Right lobe of liver (tissue), 6 donors: ENCODE data around the gene KCNQ1. TPM values are rescaled to one million over a fixed set of nuclear protein-coding genes. Genes with fewer than 3 reads are reported as not detected.
"Not testable (repeated sequence)": the region's sequence is repeated elsewhere in the genome, so short reads cannot be mapped to it uniquely, and the experiment has no call there.

ENCODE experiments used
- ATAC-seq, 4 donors: fragments of 200-7000 bp; cut with Tn5 transposase; one replicate each; pipeline ENCODE4 v1.9.1; 2020; ENCODE audit warnings: mild to moderate bottlenecking in 4 of 4, moderate library complexity in 4 of 4
- DNase-seq, 3 donors: peaks; one replicate each; pipeline ENCODE4 v3.0.0-alpha.2; 2020
- H3K27ac ChIP-seq, 3 donors: fragments of 200-600 bp; one replicate each; pipeline ENCODE4 v1.8.0; 2022
- H3K27me3 ChIP-seq, 2 donors: fragments of 200-600 bp; one replicate each; pipeline ENCODE4 v1.8.0; 2022
- H3K36me3 ChIP-seq, 4 donors: fragments of 200-600 bp; sonication (generic) in 1 of 4; one replicate each; pipeline versions ENCODE4 v1.5.1 to v1.8.0; 2017 to 2022; ENCODE audit warnings: control low read depth in 1 of 4
- H3K4me1 ChIP-seq, 4 donors: fragments of 200-600 bp; sonication (generic) in 1 of 4; one replicate each; pipeline versions ENCODE4 v1.5.1 to v1.8.0; 2017 to 2022; ENCODE audit warnings: control low read depth in 1 of 4
- H3K4me3 ChIP-seq, 3 donors: fragments of 200-600 bp; one replicate each; pipeline ENCODE4 v1.8.0; 2022
- H3K9me3 ChIP-seq, 4 donors: fragments of 200-600 bp; sonication (generic) in 1 of 4; one replicate each; pipeline versions ENCODE4 v1.5.1 to v1.8.0; 2017 to 2022; ENCODE audit warnings: control low read depth in 1 of 4
- POLR2A ChIP-seq: fragments of 450-650 bp; IDR thresholded peaks from one replicate; pipeline ENCODE4 v1.6.1; 2017; ENCODE audit warnings: antibody characterized with exemption, mild to moderate bottlenecking
- WGBS: methylation state at CpG from one replicate; pipeline ENCODE4 v1.1.6; 2018; ENCODE audit warnings: low coverage, low lambda C conversion rate; ENCODE audit not compliant: insufficient coverage; ENCODE audit errors: missing lambda C conversion rate; 5-methylcytosine and 5-hydroxymethylcytosine counted together
- intact Hi-C, 2 donors: fragments of 100-400 bp; cut with DNase I; formaldehyde crosslinking; loops; one replicate each; pipeline versions ENCODE4 v1.11.2 to v1.14.1; 2022
- total RNA-seq, 6 experiments: library from RNA; depleted of rRNA in 2 of 6; stranded (reverse); fragments of >200 nt in 2 of 6; fragmentation: NEBNext Ultra II Directional in 3 of 6; extraction: Animal tissue kit (Norgen Biotek cat#: 25700) in 3 of 6; gene quantifications; one replicate each; pipeline versions ENCODE4 v1.1.0 to v1.2.4, GENCODE V29; 2016 to 2023
- TF ChIP-seq, protein P1 (sequence below), 4 donors: fragments of 200-600 bp in 3 of 4; fragments of 450-650 bp in 1 of 4; IDR thresholded peaks; one replicate each; pipeline versions ENCODE4 v1.5.1 to v1.8.0; 2016 to 2022; ENCODE audit warnings: antibody characterized with exemption in 4 of 4, mild to moderate bottlenecking in 2 of 4
- donor health status: DM: no; HTN: yes; CAD: no.
- donor health status: DM: no; HTN: no; CAD: no.
- donor health status: DM: no; HTN: no; CAD: no.
- donor health status: DM: no; HTN: yes; CAD: no.
- donor health status: DM: no; HTN: yes; CAD: no.

KCNQ1 gene
- total RNA-seq, 6 experiments from 2014 or later, result 0.61 to 2.4 (median 1.8) TPM

DNA sequence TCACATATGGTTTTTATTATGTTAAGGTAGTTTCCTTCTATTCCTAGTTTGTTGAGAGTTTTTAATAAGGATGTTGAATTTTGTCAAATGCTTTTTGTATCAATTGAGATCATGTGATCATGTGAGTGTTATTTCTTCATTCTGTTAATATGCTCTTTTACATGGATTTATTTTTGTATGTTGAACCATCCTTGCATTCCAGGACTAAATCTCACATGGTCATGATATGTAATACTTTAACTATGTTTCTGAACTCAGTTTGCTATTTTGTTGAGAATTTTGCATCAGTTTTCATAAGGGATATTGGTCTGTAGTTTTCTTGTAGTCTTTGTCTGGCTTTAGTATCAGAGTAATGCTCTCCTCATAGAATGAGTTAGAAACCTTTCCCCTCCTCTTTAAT, 43.2 kb downstream of the KCNQ1 start:
- Histone ChIP-seq H3K4me1 (no peaks in the 10 kb centered on the region), H3K36me3 (no peaks in the 10 kb centered on the region), H3K27ac (no peak overlapping the region), H3K4me3 (no peak overlapping the region), H3K27me3 (no peaks in the 10 kb centered on the region), H3K9me3 (peaks cover 0 to 12% (median 3%) of the 10 kb centered on the region in 4 donors)
- TF ChIP-seq, protein P1, sequence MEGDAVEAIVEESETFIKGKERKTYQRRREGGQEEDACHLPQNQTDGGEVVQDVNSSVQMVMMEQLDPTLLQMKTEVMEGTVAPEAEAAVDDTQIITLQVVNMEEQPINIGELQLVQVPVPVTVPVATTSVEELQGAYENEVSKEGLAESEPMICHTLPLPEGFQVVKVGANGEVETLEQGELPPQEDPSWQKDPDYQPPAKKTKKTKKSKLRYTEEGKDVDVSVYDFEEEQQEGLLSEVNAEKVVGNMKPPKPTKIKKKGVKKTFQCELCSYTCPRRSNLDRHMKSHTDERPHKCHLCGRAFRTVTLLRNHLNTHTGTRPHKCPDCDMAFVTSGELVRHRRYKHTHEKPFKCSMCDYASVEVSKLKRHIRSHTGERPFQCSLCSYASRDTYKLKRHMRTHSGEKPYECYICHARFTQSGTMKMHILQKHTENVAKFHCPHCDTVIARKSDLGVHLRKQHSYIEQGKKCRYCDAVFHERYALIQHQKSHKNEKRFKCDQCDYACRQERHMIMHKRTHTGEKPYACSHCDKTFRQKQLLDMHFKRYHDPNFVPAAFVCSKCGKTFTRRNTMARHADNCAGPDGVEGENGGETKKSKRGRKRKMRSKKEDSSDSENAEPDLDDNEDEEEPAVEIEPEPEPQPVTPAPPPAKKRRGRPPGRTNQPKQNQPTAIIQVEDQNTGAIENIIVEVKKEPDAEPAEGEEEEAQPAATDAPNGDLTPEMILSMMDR (IDR thresholded peaks at IDR 0.05), result no peak
- TF ChIP-seq POLR2A, result no peak
- intact Hi-C loops, result no loop called here
- no peak for DNase-seq
- no peak for ATAC-seq

DNA sequence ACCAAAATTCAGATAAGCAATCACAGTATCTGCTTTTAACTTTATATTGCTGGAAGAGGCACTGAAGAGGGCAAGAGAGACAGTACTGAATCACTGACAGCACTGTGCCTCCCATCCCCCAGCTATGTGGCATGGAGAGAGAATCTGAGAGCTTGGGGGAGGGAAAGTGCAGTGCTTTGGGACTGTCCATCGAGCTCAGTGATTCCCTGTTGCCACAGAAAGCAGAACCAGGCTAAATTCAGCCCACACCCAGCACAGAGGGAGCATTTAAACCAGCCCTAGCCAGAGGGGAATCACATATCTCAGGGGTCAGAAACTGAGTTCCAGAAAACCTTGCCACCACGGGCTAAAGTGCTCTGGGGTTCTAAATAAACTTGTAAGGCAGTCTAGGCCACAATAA, 44.3 kb downstream of the KCNQ1 start:
- 6% methylated on average over 2 of the region's 2 CpGs for WGBS
- H3K4me1 ChIP-seq, result no peaks in the 10 kb centered on the region
- ATAC-seq, result no peak
- no peak for DNase-seq
- no peak for TF ChIP-seq POLR2A
- TF ChIP-seq, protein P1 (IDR thresholded peaks at IDR 0.05), result no peak
- intact Hi-C loops, result no loop called here
- no peak overlapping the region for H3K27ac ChIP-seq
- H3K4me3 ChIP-seq, result no peak overlapping the region
- H3K36me3 ChIP-seq, result no peaks in the 10 kb centered on the region
- H3K27me3 ChIP-seq, result no peaks in the 10 kb centered on the region
- H3K9me3 ChIP-seq, result peaks cover 0 to 12% (median 3%) of the 10 kb centered on the region in 4 donors

DNA sequence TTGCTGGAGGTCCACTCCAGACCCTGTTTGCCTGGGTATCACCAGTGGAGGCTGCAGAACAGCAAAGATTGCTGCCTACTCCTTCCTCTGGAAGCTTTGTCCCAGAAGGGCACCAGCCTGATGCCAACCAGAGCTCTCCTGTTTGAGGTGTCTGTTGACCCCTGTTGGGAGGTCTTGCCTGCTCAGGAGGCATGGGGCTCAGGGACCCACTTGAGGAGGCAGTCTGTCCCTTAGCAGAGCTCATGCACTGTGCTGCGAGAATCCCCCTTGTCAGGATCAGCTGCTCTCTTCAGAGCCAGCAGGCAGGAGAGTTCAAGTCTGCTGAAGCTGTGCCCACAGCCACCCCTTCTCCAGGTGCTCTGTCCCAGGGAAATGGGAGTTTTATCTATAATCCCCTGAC, 53.1 kb downstream of the KCNQ1 start:
- ATAC-seq, DNase-seq, H3K27me3 ChIP-seq, H3K9me3 ChIP-seq, H3K4me1 ChIP-seq, H3K27ac ChIP-seq, intact Hi-C loops, H3K4me3 ChIP-seq, H3K36me3 ChIP-seq: not testable (repeated sequence)
- no CpG with 5 or more reads among the region's 1 CpG for WGBS

DNA sequence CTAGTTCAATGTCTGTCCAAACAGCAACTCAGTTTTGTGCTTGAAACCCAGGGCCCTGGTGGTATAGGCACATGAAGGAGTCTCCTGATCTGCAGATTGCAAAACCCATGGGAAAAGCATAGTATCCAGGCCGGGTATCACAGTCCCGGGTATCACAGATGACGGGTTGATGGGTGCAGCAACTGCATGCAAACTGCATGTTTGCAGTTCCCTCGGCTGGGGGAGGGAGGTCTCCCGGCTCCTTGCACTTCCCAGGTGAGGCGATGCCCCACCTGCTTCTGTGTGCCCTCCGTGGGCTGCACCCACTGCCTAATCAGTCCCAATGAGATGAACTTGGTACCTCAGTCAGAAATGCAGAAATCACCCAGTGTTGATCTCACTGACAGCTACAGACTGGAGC, 53.9 kb downstream of the KCNQ1 start:
- Histone ChIP-seq H3K4me1 (no peaks in the 10 kb centered on the region), H3K4me3 (no peak overlapping the region), H3K9me3 (no peaks in the 10 kb centered on the region), H3K36me3 (no peaks in the 10 kb centered on the region), H3K27me3 (no peaks in the 10 kb centered on the region), H3K27ac (no peak overlapping the region)
- TF ChIP-seq POLR2A, result no peak
- TF ChIP-seq, protein P1 (IDR thresholded peaks at IDR 0.05), result no peak
- ATAC-seq (no peak), DNase-seq (no peak)
- 80% methylated on average over 1 of the region's 7 CpGs for WGBS
- intact Hi-C loops, result no loop called here

DNA sequence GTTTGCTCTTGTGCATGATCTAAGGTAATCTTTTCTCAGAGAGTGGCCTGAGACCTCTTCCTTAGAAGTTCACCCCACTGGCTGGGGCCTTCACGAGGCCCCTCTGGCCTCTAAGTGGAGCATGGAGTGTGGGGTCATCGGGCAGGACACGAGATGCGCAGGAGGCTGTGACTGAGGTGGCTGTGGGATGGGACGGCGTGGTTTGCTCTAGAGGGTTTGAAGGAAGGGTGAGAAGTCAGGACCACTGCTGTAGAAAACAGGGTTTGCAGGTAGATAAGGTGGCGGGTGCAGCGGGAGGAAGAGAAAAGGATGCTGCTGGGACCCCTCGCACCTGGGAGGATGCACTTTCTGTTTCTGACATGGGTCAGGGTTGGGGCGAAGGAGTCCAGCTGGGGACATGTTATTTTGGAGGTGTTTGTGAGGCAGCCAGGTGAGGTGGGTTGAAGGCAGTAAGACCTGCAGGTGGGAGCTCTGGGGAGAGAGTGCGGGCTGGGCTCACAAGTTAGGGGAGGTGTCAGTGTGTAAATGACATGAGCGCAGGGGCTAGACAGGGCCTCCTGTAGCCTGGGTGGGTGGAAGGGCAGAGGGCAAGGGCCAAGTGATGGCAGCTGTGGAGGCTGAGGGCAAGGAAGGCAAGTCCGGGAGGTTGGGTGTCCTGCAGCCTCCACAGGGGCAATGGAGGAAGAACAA, 62.5 kb downstream of the KCNQ1 start:
- H3K36me3 ChIP-seq, result no peaks in the 10 kb centered on the region
- DNase-seq (peak in 1 of 3 donors; percentile 32), ATAC-seq (peak in 1 of 4 donors; percentile 14)
- H3K27ac ChIP-seq, result no peak overlapping the region
- H3K4me1 ChIP-seq, result no peaks in the 10 kb centered on the region
- H3K9me3 ChIP-seq, result no peaks in the 10 kb centered on the region
- no peak overlapping the region for H3K4me3 ChIP-seq
- intact Hi-C loops, result no loop called here
- TF ChIP-seq, protein P1 (IDR thresholded peaks at IDR 0.05), result no peak
- TF ChIP-seq POLR2A, result no peak
- WGBS, result 85% methylated on average over 10 of the region's 13 CpGs
- H3K27me3 ChIP-seq, result no peaks in the 10 kb centered on the region
